AG09309 (cell line): ENCODE data around the gene MYCBP2.
"Not testable (repeated sequence)": the region's sequence is repeated elsewhere in the genome, so short reads cannot be mapped to it uniquely, and the experiment has no call there.

Experiments
- DNase-seq: peaks from one replicate; pipeline ENCODE4 v3.0.0-alpha.2; 2010; ENCODE audit warnings: low read depth
- H3K4me3 ChIP-seq: 2 replicates; pipeline ENCODE4 v1.5.1; 2011; ENCODE audit warnings: mild to moderate bottlenecking, low read depth, low read length, moderate library complexity; ENCODE audit not compliant: control insufficient read depth
- TF ChIP-seq, protein P1 (sequence below): IDR thresholded peaks from 2 replicates; pipeline ENCODE4 v1.5.1; 2011; ENCODE audit warnings: mild to moderate bottlenecking, low read depth, low read length, inconsistent platforms; ENCODE audit not compliant: insufficient read depth, control insufficient read depth; ENCODE audit errors: missing control alignments

MYCBP2 gene

DNA sequence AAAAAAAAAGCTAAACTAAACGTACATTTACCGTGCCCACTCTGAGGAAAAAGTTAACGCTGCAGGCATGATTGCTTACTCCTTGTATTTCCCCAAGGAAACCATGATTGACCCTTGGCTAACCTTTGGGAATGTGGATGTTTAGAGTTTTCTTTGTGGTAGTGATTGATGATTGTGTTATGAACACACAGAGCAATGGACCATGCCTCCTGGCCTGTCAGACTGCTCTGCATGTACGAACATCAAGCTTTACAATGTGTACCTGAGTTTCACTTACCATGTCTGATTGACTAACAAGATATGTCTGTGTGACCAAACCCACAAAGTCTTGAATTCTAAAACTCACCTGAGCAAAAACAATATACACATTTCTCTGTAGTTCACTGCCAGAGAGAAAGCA, 35.1 kb downstream of the MYCBP2 start:
- no peak for DNase-seq
- no peak overlapping the region for H3K4me3 ChIP-seq
- TF ChIP-seq, protein P1, sequence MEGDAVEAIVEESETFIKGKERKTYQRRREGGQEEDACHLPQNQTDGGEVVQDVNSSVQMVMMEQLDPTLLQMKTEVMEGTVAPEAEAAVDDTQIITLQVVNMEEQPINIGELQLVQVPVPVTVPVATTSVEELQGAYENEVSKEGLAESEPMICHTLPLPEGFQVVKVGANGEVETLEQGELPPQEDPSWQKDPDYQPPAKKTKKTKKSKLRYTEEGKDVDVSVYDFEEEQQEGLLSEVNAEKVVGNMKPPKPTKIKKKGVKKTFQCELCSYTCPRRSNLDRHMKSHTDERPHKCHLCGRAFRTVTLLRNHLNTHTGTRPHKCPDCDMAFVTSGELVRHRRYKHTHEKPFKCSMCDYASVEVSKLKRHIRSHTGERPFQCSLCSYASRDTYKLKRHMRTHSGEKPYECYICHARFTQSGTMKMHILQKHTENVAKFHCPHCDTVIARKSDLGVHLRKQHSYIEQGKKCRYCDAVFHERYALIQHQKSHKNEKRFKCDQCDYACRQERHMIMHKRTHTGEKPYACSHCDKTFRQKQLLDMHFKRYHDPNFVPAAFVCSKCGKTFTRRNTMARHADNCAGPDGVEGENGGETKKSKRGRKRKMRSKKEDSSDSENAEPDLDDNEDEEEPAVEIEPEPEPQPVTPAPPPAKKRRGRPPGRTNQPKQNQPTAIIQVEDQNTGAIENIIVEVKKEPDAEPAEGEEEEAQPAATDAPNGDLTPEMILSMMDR: no peak

DNA sequence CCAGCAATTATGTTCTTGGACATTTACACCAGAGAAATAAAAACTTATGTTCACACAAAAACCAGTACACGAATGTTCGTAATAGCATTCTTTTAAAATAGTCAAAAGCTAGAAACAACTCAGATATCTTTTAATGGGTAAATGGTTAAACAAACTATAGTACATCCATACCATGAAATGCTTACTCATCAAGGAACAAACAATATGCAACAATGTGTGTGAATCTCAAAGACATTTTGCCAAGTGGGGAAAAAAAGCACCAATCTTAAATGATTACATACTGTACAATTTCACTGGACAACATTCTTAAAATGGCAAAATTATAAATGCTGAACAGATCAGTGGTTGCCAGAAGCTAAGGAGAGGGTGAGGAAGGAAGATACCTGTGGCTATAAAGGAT, 36.6 kb downstream of the MYCBP2 start:
- no peak for DNase-seq
- TF ChIP-seq, protein P1: no peak

DNA sequence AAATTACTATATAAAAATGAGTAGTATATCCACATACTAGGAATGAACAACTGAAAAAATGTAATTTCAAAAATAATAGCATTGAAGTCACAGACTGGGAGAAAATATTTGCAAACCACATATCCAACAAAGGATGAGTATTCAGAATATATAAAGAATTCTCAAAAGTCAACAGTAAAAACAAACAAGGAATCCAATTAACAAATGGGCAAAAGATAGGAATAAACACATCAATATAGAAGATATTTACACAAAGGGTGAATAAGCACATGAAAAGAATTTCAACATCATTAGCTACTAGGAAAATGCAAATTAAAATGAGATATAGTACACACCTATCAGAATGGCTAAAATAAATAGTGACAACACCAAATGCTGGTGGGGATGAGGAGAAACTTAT, 37.0 kb downstream of the MYCBP2 start:
- TF ChIP-seq, protein P1: no peak
- no peak for DNase-seq
- no peak overlapping the region for H3K4me3 ChIP-seq

More for the DNA sequence above, 36.6 kb downstream of the MYCBP2 start:
- H3K4me3 ChIP-seq: no peak overlapping the region

DNA sequence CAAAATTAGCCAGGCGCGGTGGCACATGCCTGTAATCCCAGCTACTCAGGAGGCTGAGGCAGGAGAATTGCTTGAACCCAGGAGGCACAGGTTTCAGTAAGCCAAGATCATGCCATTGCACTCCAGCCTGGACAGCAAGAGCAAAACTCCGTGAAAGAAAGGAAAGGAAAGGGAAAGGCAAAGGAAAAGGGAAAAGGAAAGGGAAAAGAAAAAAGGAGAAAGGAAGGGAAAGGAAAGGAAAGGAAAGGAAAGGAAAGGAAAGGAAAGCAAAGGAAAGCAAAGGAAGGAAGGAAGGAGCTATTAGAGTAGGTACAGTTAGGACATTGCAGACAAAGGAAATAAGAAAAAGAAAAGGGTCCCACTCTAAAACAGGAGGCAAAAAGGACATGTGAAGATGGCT, 41.3 kb downstream of the MYCBP2 start:
- not testable (repeated sequence) for H3K4me3 ChIP-seq, DNase-seq

- DNase-seq: no peak
Observed at GRCh38 chr13:77285098-77285497, 41.8 kb downstream of the MYCBP2 start.

GRCh38 chr13:77274126-77274525, 52.8 kb downstream of the MYCBP2 start:
- DNase-seq: no peak
- TF ChIP-seq, protein P1: no peak
- H3K4me3 ChIP-seq: no peak overlapping the region

More at GRCh38 chr13:77285098-77285497, 41.8 kb downstream of the MYCBP2 start:
- TF ChIP-seq, protein P1: no peak
- H3K4me3 ChIP-seq: no peak overlapping the region

DNA sequence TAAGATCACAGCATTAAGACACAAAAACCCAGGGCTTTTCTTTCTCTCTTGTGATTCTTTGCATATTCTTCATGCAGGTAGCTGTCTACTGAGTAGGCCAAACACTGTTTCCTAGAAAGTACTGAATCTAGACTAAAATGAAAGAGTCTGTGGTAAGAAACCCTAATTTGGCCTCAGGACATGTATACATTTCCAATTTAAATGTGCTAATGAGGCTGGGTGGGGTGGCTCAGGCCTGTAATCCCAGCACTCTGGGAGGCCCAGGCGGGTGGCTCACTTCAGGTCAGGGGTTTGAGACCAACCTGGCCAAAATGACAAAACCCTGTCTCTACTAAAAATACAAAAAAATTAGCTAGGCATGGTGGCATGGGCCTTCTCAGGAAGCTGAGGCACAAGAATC, 57.8 kb downstream of the MYCBP2 start:
- no peak for DNase-seq
- H3K4me3 ChIP-seq: no peak overlapping the region
- TF ChIP-seq, protein P1: no peak
